Uterus (tissue), 2 donors: Measurements from ENCODE around the gene MRLN.

Experiments
- CTCF ChIP-seq, 4 experiments: fragments of 200-600 bp in 2 of 4; fragments of 450-650 bp in 2 of 4; sonication (generic) in 2 of 4; IDR thresholded peaks; one replicate each; pipeline ENCODE4 v1.5.1; 2016 to 2019; ENCODE audit warnings: antibody characterized with exemption in 4 of 4, mild to moderate bottlenecking in 2 of 4, moderate library complexity in 1 of 4
- POLR2A ChIP-seq, 2 donors: fragments of 450-650 bp; IDR thresholded peaks; one replicate each; pipeline ENCODE4 v1.6.1; 2016; ENCODE audit warnings: antibody characterized with exemption in 2 of 2, mild to moderate bottlenecking in 1 of 2, moderate library complexity in 1 of 2

DNA sequence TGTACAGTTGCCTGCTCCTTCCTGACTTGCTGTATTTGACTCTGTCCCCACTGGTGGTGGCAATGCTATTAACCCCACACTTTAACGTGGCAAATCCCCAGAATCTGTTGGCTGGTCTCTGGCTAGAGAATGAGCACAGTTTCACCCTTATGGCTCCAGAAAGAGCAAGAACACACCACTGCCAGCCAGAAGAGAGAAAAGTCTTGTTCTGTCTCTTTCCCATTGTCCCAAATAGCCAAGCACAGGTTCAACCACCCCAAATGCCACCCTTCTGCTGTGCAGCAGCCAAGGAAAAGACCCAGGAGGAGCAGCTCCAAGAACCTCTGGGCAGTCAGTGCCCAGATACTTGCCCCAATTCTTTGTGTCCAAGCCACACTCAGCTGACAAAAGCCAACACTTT, 54.9 kb downstream of the MRLN start:
- TF ChIP-seq CTCF (IDR thresholded peaks at IDR 0.05) (no peak), POLR2A (IDR thresholded peaks at IDR 0.05) (no peak)
